ENCODE measurements around the gene RPL7A.
"Not testable (repeated sequence)": the region's sequence is repeated elsewhere in the genome, so short reads cannot be mapped to it uniquely, and the experiment has no call there.

RPL7A gene

GRCh38 chr9:133390713-133391112 is 42.7 kb downstream of the RPL7A start:
- DNase-seq = no peak

GRCh38 chr9:133391449-133391848 is 43.4 kb downstream of the RPL7A start:
- not testable (repeated sequence) for DNase-seq

- not testable (repeated sequence) for DNase-seq
These were observed 44.3 kb downstream of the RPL7A start for GRCh38 chr9:133392308-133392707.

- DNase-seq = no peak
These were observed 45.4 kb downstream of the RPL7A start for GRCh38 chr9:133393399-133393798.

- DNase-seq = no peak
These were observed 46.8 kb downstream of the RPL7A start for GRCh38 chr9:133394687-133395271.

- no peak for DNase-seq
These were observed 48.9 kb downstream of the RPL7A start for GRCh38 chr9:133396952-133397351.

- no peak for DNase-seq
These were observed 49.4 kb downstream of the RPL7A start for GRCh38 chr9:133397370-133397769.

- DNase-seq = no peak
These were observed 49.9 kb downstream of the RPL7A start for GRCh38 chr9:133397895-133398294.

- DNase-seq = no peak
These were observed 52.3 kb downstream of the RPL7A start for GRCh38 chr9:133400292-133400691.

All from fibroblast of skin of abdomen (primary cell).